Measurements from ENCODE around the gene REP15.

REP15 gene

DNA sequence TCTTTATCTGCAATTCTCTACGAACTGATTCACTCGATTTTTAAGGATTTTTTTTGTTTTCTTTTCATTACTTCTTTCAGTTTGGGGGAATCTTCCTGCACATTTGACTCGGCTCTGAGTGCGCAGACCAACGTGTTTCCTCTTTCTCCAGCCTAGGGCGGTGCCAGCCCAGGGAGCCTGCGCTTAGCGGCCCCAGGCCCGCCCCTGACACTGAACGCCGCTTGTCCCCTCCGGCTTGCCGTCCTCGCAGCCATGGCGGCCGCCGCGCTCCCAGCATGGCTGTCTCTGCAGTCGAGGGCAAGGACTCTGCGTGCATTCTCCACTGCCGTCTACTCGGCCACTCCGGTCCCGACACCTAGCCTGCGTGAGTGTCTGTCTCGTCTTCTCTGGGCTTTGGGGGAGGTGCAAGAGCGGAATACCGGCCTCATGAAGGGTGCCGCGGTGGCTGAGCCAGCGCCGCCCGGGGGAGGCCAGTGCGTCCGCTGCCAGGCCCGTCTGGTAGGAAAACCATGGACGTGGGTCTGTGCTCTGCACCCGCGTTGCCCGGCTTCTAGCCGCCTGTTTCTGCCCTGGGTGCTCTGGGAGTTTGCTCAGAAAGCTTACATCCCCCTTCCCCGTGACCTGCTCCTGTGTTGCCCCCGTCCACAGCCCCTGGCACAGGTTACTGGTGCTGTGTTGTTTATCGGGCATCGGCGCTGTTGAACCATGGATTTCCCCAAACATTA lies 14.5 kb downstream of the REP15 start, which contains the start of gene MRPS35 (continued):
- TF ChIP-seq, protein P1, sequence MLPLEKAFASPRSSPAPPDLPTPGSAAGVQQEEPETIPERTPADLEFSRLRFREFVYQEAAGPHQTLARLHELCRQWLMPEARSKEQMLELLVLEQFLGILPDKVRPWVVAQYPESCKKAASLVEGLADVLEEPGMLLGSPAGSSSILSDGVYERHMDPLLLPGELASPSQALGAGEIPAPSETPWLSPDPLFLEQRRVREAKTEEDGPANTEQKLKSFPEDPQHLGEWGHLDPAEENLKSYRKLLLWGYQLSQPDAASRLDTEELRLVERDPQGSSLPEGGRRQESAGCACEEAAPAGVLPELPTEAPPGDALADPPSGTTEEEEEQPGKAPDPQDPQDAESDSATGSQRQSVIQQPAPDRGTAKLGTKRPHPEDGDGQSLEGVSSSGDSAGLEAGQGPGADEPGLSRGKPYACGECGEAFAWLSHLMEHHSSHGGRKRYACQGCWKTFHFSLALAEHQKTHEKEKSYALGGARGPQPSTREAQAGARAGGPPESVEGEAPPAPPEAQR (tag by site-specific recombination; IDR thresholded peaks at IDR 0.05), result peak; percentile 43; the same call in 1 of the 2 replicates
- TF ChIP-seq BCL11B (tag by site-specific recombination; IDR thresholded peaks at IDR 0.05; ENCODE audit: low read depth) (0 out of 2 replicates have a peak, but pooled peaks have one; percentile 39), KLF16 (tag by site-specific recombination; IDR thresholded peaks at IDR 0.05) (peak; percentile 94), ZNF302 (tag by site-specific recombination; IDR thresholded peaks at IDR 0.05; ENCODE audit: low read depth) (no peak), REPIN1 (tag by site-specific recombination; IDR thresholded peaks at IDR 0.05; ENCODE audit: low read depth) (peak; percentile 71; the same call in 1 of the 2 replicates), ZNF114 (tag by site-specific recombination; IDR thresholded peaks at IDR 0.05) (no peak), ZNF24 (tag by site-specific recombination; IDR thresholded peaks at IDR 0.05) (peak; percentile 74; the same call in 1 of the 2 replicates), ZNF19 (tag by site-specific recombination; IDR thresholded peaks at IDR 0.05; ENCODE audit: low read depth) (no peak), ZNF549 (tag by site-specific recombination; IDR thresholded peaks at IDR 0.05) (no peak), RBAK (tag by site-specific recombination; IDR thresholded peaks at IDR 0.05) (no peak), MZF1 (tag by site-specific recombination; IDR thresholded peaks at IDR 0.05; ENCODE audit: borderline replicate concordance) (no peak), ZNF23 (tag by site-specific recombination; IDR thresholded peaks at IDR 0.05; ENCODE audit: borderline replicate concordance) (no peak), ZSCAN30 (tag by site-specific recombination; IDR thresholded peaks at IDR 0.05) (peak; percentile 71), ZNF433 (tag by site-specific recombination; IDR thresholded peaks at IDR 0.05; ENCODE audit: low read depth) (no peak), ZNF843 (tag by site-specific recombination; IDR thresholded peaks at IDR 0.05) (peak; percentile 53; the same call in 1 of the 2 replicates), KLF9 (tag by site-specific recombination; IDR thresholded peaks at IDR 0.05; ENCODE audit: low read depth) (peak; percentile 67), ZNF2 (tag by site-specific recombination; IDR thresholded peaks at IDR 0.05) (peak; percentile 98), KLF7 (tag by site-specific recombination; IDR thresholded peaks at IDR 0.05; ENCODE audit: borderline replicate concordance) (peak; percentile 91), ZFP3 (tag by site-specific recombination; IDR thresholded peaks at IDR 0.05; ENCODE audit: low read depth) (no peak; the same call in 1 of the 2 replicates), ZNF239 (tag by site-specific recombination; IDR thresholded peaks at IDR 0.05) (0 out of 2 replicates have a peak, but pooled peaks have one; percentile 20), ZNF747 (tag by site-specific recombination; IDR thresholded peaks at IDR 0.05) (no peak)
- TF ChIP-seq, protein P2, sequence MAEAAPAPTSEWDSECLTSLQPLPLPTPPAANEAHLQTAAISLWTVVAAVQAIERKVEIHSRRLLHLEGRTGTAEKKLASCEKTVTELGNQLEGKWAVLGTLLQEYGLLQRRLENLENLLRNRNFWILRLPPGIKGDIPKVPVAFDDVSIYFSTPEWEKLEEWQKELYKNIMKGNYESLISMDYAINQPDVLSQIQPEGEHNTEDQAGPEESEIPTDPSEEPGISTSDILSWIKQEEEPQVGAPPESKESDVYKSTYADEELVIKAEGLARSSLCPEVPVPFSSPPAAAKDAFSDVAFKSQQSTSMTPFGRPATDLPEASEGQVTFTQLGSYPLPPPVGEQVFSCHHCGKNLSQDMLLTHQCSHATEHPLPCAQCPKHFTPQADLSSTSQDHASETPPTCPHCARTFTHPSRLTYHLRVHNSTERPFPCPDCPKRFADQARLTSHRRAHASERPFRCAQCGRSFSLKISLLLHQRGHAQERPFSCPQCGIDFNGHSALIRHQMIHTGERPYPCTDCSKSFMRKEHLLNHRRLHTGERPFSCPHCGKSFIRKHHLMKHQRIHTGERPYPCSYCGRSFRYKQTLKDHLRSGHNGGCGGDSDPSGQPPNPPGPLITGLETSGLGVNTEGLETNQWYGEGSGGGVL (tag by site-specific recombination; IDR thresholded peaks at IDR 0.05), result no peak
- TF ChIP-seq, protein P3, sequence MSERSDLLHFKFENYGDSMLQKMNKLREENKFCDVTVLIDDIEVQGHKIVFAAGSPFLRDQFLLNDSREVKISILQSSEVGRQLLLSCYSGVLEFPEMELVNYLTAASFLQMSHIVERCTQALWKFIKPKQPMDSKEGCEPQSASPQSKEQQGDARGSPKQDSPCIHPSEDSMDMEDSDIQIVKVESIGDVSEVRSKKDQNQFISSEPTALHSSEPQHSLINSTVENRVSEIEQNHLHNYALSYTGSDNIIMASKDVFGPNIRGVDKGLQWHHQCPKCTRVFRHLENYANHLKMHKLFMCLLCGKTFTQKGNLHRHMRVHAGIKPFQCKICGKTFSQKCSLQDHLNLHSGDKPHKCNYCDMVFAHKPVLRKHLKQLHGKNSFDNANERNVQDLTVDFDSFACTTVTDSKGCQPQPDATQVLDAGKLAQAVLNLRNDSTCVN (tag by site-specific recombination; optimal IDR thresholded peaks at IDR 0.05), result peak; percentile 74
- TF ChIP-seq, protein P4, sequence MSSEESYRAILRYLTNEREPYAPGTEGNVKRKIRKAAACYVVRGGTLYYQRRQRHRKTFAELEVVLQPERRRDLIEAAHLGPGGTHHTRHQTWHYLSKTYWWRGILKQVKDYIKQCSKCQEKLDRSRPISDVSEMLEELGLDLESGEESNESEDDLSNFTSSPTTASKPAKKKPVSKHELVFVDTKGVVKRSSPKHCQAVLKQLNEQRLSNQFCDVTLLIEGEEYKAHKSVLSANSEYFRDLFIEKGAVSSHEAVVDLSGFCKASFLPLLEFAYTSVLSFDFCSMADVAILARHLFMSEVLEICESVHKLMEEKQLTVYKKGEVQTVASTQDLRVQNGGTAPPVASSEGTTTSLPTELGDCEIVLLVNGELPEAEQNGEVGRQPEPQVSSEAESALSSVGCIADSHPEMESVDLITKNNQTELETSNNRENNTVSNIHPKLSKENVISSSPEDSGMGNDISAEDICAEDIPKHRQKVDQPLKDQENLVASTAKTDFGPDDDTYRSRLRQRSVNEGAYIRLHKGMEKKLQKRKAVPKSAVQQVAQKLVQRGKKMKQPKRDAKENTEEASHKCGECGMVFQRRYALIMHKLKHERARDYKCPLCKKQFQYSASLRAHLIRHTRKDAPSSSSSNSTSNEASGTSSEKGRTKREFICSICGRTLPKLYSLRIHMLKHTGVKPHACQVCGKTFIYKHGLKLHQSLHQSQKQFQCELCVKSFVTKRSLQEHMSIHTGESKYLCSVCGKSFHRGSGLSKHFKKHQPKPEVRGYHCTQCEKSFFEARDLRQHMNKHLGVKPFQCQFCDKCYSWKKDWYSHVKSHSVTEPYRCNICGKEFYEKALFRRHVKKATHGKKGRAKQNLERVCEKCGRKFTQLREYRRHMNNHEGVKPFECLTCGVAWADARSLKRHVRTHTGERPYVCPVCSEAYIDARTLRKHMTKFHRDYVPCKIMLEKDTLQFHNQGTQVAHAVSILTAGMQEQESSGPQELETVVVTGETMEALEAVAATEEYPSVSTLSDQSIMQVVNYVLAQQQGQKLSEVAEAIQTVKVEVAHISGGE (tag by site-specific recombination; conservative IDR thresholded peaks at IDR 0.05; ENCODE audit: low read depth), result peak; percentile 63
- TF ChIP-seq, protein P5, sequence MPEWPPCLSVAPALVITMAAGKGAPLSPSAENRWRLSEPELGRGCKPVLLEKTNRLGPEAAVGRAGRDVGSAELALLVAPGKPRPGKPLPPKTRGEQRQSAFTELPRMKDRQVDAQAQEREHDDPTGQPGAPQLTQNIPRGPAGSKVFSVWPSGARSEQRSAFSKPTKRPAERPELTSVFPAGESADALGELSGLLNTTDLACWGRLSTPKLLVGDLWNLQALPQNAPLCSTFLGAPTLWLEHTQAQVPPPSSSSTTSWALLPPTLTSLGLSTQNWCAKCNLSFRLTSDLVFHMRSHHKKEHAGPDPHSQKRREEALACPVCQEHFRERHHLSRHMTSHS (tag by site-specific recombination; IDR thresholded peaks at IDR 0.05), result 0 out of 2 replicates have a peak, but pooled peaks have one; percentile 15
- TF ChIP-seq, protein P6, sequence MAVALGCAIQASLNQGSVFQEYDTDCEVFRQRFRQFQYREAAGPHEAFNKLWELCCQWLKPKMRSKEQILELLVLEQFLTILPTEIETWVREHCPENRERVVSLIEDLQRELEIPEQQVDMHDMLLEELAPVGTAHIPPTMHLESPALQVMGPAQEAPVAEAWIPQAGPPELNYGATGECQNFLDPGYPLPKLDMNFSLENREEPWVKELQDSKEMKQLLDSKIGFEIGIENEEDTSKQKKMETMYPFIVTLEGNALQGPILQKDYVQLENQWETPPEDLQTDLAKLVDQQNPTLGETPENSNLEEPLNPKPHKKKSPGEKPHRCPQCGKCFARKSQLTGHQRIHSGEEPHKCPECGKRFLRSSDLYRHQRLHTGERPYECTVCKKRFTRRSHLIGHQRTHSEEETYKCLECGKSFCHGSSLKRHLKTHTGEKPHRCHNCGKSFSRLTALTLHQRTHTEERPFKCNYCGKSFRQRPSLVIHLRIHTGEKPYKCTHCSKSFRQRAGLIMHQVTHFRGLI (tag by site-specific recombination; IDR thresholded peaks at IDR 0.05), result peak; percentile 47; the same call in 1 of the 2 replicates

Data from HEK293 (cell line).